ENCODE results near the gene DHX35.

Gene DHX35

DNA sequence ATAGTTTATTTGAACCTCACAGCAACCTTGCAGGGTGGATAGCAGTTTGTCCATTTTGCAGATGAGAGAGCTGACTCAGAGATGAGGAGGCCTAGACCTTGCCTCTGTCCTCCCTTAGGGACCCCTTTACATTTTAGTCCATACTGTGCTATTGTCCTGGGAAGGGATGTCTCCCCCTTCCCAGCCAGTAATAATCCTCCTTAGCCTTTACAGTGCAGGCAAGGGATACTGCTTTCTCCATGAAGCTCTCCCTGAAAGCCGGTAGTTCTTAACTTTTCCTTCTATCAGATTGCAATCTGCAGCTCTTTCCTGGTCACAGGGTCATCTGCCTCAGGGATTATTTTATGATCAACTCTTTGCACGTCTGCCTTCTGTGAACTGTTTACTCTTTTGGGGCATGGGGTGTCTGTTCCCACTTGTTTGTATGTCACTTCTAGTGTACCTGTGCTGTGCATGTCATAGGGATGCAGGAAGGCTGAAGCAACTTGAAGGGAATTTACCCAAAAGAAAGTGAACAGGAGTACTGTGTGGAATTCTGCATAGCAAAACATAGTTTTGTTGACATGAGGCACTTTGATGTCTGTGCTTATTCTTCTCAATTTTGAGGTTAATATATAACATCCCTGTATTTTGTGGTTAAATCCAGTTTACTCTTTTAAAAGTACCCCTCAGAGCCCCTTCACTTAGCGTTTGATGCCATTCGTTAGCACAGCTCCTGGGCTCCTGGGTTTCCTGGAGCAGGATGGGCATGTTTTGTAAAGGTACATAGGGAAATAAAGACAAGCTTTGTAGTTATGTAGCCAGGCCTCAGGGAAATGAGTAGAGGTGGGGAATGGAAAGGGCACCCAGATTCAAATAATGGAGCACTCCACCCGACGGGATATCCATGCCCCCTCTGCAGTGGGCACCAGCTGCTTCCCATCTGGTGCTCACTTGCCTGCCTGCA lies 38.1 kb downstream of the DHX35 start:
- DNase-seq (ENCODE audit: low read depth) = no peak
- TF ChIP-seq, protein P1, sequence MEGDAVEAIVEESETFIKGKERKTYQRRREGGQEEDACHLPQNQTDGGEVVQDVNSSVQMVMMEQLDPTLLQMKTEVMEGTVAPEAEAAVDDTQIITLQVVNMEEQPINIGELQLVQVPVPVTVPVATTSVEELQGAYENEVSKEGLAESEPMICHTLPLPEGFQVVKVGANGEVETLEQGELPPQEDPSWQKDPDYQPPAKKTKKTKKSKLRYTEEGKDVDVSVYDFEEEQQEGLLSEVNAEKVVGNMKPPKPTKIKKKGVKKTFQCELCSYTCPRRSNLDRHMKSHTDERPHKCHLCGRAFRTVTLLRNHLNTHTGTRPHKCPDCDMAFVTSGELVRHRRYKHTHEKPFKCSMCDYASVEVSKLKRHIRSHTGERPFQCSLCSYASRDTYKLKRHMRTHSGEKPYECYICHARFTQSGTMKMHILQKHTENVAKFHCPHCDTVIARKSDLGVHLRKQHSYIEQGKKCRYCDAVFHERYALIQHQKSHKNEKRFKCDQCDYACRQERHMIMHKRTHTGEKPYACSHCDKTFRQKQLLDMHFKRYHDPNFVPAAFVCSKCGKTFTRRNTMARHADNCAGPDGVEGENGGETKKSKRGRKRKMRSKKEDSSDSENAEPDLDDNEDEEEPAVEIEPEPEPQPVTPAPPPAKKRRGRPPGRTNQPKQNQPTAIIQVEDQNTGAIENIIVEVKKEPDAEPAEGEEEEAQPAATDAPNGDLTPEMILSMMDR (conservative IDR thresholded peaks at IDR 0.05; ENCODE audit: low read depth, low read length) = no peak
- no peak overlapping the region for H3K4me3 ChIP-seq (ENCODE audit: low read length)

DNA sequence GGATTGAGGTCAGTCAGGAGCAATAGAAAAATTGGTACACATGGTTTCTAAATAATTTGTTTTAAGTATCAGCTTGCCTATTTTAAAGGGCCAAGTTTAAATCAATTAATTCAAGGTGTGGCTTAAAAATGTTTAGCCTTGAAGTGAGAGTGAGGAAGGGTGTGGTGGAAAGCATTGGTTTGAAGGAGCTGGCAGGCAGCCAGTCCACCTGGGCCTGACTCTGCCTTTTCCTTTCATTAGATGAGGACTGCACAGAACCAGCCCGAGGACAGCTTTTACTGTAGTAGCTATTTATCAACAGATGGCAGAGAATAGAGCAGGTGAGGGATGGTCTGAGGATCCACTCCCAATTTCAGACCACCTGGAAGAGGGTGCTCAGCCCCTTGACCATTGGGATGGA lies 42.4 kb downstream of the DHX35 start:
- H3K4me3 ChIP-seq (ENCODE audit: low read length) = no peak overlapping the region
- no peak for DNase-seq (ENCODE audit: low read depth)
- TF ChIP-seq, protein P1 (conservative IDR thresholded peaks at IDR 0.05; ENCODE audit: low read depth, low read length) = no peak

GRCh38 chr20:39009348-39009747 lies 47.2 kb downstream of the DHX35 start:
- DNase-seq (ENCODE audit: low read depth) = no peak
- no peak overlapping the region for H3K4me3 ChIP-seq (ENCODE audit: low read length)
- TF ChIP-seq, protein P1 (conservative IDR thresholded peaks at IDR 0.05; ENCODE audit: low read depth, low read length) = no peak

GRCh38 chr20:39010496-39010895 lies 48.4 kb downstream of the DHX35 start:
- no peak for DNase-seq (ENCODE audit: low read depth)
- TF ChIP-seq, protein P1 (conservative IDR thresholded peaks at IDR 0.05; ENCODE audit: low read depth, low read length) = no peak
- no peak overlapping the region for H3K4me3 ChIP-seq (ENCODE audit: low read length)

DNA sequence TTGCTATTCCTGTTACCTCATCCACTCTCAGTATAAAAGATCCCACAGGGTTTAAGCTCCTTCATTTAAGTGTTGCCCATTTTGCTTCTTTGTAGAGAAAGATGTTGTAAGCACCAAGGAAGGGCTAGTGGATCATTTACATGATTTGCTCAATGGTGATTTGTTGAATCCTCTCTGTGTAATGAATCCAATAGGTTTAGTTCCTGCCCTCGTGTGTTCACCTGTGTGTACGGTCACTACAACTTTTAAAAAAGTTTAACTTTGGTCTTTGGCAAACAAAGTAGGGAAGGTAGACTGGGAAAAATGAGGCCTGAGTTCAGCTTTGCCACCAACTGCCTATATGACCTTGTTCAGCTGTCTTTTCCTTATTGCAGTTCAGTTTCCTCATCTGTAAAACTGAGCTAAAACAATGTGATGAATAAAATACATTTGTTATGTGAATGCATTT lies 51.5 kb downstream of the DHX35 start:
- no peak for DNase-seq (ENCODE audit: low read depth)
- TF ChIP-seq, protein P1 (conservative IDR thresholded peaks at IDR 0.05; ENCODE audit: low read depth, low read length) = no peak
- H3K4me3 ChIP-seq (ENCODE audit: low read length) = no peak overlapping the region

GRCh38 chr20:39016041-39016440 lies 53.9 kb downstream of the DHX35 start:
- TF ChIP-seq, protein P1 (conservative IDR thresholded peaks at IDR 0.05; ENCODE audit: low read depth, low read length) = no peak
- no peak overlapping the region for H3K4me3 ChIP-seq (ENCODE audit: low read length)
- DNase-seq (ENCODE audit: low read depth) = peak; percentile 11

DNA sequence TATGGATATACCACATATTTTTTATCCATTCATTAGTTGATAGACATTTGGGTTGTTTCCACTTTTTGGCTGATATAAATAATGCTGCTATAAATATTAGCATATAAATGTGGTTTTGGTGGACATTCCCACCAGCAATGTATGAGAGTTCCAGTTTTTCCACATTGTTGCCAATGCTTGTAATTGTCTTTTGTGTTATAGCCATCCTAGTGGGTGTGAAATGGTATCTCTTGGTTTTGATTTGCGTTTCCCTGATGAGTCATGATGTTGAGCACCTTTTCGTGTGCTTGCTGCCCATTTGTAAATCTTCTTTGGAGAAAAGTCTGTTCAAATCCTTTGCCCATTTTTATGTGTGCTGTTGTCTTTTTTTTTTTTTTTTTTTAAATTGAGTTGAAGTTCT lies 54.4 kb downstream of the DHX35 start:
- no peak overlapping the region for H3K4me3 ChIP-seq (ENCODE audit: low read length)
- TF ChIP-seq, protein P1 (conservative IDR thresholded peaks at IDR 0.05; ENCODE audit: low read depth, low read length) = no peak
- no peak for DNase-seq (ENCODE audit: low read depth)
